HG03039 (cell line): ENCODE data around the gene STK32C.

ENCODE experiments used
- ATAC-seq: cut with Tn5 transposase; IDR thresholded peaks from one replicate; pipeline ENCODE4 v1.9.1; 2021; ENCODE audit warnings: mild to moderate bottlenecking, moderate library complexity; ENCODE audit not compliant: unreplicated experiment

STK32C gene

DNA sequence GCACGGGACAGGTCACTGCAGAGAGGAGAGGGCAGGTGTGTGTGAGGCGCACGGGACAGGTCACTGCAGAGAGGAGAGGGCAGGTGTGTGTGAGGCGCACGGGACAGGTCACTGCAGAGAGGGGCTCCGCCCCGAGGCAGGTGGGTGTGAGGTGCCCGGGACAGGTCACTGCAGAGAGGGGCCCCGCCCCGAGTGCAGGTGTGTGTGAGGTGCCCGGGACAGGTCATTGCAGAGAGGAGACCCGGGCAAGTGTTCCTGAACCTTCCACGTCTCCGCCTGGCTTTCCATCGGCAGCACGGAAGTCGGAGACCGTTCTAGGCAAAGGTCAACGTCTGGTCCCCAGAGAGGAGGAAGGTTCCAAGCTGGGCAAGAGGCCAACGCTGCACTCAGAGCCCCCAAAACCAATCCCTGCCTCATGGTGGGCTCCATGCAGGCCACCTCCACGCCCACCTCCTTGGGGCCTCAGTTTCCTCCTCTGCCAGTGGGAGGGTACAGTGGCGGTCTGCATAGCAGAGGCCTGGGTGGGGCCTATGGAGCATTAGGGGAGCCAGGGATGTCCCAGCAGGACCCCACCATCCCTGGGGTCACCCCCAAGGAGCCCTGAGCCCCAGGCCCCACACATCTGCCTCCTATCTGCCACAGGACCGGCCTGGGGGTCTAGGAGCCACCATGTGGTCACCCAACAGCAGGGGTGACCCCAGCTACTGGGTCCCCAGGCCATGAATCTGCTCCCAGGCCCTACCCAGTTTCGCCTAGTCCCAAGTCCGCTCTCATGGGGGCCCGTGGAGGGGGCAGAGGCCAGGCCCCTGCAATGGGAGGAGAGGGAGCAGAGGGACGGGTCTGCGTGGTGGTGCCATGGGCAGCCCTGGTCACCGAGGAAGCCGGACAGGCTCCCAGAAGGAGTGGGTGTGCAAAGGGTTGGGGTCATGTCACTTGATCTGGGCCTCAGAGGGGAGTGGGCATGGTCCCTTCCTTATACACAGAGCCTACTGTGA, 57.0 kb downstream of the STK32C start:
- ATAC-seq = no peak

DNA sequence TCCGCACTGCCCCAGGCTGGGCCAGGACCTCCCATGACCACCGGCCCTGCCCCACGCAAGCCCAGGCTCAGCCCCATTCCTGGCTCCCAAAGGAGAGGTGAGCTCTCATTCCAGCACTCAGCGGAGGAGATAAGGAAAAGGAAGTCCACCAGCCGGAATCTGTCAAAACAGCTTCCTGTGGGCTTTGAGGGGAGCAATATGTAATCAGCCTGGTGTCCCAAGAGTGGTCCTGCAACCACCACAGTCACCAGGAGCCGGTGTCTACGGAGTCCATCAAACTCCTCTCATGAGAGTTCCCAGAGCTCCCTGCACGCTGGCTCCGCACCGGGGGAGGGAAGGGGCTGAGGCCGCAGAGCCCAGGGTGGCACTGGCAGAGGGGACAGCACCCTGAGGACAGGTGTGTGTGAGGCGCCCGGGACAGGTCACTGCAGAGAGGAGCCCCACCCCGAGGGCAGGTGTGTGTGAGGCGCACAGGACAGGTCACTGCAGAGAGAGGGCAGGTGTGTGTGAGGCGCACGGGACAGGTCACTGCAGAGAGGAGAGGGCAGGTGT, 57.9 kb downstream of the STK32C start:
- no peak for ATAC-seq

DNA sequence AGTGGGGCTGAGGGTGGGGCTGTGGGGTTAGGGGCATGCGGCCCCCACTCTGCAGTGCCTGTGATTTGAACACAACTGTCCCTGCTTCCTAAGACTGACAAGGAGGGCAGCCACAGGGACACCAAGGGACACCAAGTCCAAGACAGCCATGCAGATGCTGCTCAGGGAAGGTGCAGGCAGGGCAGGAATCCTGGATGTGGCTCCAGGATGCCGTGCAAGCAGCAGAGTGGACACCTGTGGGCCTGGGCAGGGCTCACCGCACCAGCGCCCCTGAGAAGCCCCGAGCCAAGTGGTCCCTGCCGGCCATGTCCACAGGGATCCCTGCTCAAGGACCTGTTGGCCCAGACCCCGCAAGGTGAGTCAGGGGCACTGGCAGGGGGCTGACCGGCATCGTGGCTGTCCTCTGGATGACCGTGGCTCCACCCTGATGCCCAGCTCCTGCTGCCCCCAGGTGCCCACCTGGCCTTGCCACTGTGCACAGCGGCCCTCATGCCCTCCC, 58.5 kb downstream of the STK32C start:
- no peak for ATAC-seq

- ATAC-seq = no peak
These were observed 59.1 kb downstream of the STK32C start for GRCh38 chr10:132248455-132249225.

GRCh38 chr10:132247943-132248342, 59.8 kb downstream of the STK32C start:
- no peak for ATAC-seq

DNA sequence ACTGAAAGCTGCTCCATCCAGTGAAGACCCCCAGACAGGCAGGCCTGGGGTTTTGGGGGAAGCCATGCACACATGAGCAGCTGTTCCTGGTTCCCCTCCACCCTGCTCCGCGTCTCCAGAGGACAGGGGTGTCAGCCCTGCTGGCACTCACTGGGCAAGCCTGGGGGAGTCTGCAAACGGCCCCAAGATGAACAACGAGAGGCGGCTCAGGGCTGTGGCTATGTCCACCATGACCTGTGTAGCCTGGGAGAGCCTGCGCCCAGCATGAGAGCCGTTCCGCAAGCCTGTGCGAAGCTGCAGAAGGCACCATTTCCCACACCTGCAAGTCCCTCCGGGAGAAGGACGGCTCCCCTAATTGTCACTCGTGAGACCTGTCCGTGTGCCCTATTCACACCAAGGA, 61.5 kb downstream of the STK32C start:
- no peak for ATAC-seq

DNA sequence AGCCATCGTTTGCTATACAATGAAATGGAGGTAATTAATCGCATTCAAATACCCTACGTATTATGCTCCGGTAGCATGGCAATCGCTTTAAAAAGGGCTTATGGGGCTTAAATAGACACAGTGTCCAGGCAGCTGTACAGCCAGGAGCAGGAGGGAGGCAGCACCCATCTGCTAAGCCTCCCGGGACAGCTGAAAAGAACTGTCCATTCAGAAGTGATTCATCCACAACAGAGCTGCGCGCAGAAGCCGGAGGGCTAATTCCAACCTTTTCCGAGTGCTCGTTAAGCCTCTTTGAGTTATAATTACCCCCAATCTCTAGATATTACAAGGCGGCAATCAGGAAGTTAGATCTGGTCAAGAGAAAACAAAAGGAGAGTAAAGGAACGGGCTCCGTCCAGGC, 62.7 kb downstream of the STK32C start:
- ATAC-seq = no peak

- ATAC-seq = no peak
These were observed 64.1 kb downstream of the STK32C start for GRCh38 chr10:132243626-132244025.

DNA sequence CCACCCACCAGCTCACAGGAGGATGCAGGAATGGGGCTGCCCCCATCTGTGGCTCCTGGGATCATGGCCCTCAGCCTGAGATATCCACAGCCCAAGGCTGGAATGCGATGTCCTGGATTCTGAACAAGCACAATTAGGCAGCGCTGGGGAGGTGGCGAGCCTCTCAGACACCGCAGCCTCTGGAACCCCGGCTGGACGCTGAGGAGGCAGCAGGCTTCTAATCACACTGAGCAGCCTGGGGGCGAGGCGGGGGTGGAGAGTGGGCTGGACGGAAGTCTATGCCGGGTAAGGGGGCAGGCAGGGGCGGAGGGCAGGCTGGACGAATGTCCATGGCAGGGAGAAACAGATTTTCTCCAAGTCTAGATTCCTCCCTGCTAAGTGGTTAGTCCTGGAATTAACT, 64.6 kb downstream of the STK32C start:
- ATAC-seq = no peak

DNA sequence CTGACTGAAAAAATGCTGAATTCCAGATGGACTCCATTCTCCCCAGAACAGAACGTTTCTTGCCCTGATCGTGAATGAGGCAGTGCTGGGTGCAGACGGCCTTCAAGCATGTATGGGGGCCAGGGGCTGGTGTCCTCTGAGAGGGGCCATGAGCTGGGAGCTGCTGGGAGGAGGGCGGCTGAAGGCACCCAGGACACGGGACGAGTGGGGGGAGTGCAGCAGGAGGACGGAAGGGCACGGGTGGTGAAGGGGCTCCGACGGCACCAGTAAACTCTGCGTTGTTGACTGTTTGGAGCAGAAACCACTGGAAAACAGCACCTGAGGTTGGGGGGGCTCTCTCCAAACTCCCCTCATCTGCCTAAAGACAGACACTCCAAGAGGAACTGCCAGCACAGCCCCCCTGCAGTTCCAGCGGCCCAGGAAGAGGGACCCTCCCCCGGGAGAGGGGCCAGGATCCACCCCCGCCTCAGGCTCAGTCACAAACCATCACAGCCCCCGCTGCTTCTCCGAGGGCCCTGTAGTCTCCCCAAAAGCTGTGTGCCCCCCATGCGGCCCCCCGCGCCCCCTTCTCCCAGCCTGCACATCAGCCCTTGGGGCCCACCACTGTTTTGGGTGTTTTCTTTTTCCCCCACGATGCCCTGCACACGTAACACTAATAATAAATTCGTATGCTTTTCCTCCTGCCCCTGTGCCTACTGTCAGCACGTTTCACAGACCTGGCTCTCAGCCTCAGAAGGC, 65.5 kb downstream of the STK32C start:
- no peak for ATAC-seq

DNA sequence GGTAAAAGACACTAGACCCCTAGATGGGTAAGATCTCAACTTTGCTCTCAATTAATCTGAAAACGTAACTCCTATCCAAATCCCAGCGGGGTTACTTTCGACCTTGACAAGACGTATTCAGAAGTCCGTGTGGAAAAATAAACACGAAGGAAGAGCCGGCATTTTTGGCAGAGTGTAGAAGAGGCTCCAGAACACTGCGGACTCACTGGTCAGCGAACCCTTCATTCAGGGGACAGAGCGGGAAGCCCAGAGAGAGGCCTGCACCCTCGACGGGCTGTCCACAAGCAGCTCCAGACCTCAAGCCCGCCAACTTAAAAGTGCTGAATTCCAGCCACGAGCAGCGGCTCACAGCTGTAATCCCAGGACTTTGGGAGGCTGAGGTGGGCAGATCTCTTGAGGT, 66.3 kb downstream of the STK32C start:
- no peak for ATAC-seq

DNA sequence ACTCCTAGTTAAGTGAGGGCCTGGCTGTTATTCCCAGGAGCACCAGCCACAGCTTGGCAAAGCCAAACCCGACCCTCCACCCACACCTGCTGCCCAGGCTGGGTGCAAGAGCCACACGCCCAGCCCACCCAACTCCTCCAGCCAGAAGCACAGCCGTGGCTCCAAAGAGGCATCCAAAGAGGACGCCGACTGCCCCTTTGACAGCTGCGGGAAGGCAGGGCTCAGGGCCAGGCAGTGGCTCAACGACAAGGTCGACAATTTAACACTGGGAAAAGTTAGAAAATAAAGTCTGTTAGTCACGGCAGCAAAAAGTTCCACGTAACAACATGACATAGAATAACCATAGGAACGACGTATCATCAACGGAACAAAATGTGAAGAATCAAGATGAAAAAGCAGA, 66.7 kb downstream of the STK32C start:
- ATAC-seq = no peak

- ATAC-seq = no peak
These were observed 67.2 kb downstream of the STK32C start for GRCh38 chr10:132240581-132240980.

GRCh38 chr10:132240156-132240555, 67.6 kb downstream of the STK32C start:
- no peak for ATAC-seq

DNA sequence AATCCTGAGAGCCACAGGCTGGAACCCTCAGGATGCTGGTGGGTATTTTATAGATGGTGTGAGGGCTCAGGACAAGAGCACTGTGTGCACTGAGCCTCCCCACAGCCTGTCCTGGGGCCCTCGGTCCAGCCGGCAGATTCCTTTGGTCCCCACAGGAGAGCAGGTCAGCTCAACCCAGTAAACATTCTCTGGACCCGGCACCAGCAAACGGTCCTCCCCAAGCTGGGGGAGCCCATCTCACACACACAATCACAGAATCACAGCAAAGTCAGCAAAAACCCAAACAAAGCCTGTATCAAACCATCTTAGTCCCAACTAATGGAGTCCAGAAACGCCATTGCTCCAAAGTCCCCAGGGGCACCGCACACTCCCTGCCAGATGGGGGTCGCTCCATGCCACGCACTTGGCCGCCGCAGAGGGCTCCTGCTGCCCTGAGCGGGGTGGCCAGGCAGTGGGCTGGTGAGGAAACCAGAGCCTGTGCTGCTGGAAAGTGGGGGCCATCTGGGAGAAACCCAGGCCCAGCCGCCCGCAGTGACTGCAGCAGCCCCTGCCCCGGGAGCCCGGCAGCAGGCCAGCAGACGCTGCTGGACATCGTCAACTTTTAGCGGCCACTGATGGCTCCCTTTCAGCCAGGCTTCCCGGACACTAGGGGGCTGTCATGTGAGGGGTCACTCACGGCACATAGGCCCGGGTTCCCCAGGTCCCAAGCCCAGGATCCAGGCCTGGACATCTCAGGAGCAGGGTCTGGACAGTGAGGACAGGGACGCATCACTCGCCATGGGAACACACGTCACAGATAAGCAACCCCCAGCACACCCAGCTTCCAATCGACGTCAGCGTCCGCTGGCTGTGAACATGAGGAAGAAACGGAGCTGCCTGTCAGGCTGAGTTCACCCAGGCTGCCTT, 68.4 kb downstream of the STK32C start:
- ATAC-seq = no peak

DNA sequence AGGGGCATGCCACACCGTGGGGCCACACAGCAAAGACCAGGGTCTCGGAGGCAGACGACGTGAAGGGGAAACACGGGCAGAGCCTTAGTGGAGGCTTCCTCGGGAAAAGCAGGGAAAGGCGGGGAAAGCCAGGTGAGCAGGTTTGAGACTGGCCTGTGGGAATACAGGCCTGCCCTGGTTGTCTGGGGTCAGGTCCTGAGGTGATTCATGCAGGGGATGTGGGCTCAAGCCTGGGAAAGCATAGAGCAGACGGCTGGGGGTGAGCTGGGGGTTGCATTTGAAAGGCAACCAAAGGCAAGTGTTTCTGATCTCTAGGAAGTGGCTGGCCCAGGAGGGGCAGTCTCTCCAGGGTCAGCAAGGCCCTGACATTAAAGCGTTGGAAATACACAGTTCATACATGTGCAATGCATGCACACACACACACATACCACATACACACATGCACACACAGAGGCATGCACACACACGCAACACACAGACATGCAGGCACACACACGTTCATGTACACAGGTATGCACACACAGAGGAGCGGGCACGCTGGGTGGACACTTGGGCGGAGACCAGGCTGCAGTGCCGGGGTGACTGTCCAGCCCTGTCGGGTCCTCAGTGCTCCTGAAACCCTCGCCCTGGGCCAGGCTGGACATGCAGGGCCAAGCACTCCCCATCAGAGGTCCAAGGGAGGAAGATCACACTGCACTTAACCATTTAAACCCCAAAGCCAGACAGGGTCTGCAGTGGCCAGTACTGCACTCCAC, 69.2 kb downstream of the STK32C start:
- ATAC-seq = no peak

DNA sequence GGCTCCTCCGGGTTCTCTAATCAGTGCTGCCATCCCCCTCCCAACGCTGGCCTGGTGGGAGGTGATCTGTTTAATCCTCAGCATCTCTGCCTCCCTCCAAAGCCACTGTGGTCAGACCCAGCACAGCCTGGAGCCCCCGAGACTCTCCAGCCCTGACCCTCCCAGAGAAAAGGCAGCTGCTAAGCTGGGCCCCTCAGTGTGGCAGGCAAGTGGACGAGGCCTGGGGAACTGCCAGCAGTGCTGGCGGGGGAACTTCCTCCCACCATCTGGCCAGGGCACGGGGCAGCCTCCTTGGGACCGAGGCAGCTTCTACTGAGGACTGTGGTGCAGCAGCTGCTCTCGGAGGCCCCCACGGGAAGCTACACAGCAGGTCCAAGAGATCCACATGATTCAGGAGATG, 69.9 kb downstream of the STK32C start:
- ATAC-seq = no peak

DNA sequence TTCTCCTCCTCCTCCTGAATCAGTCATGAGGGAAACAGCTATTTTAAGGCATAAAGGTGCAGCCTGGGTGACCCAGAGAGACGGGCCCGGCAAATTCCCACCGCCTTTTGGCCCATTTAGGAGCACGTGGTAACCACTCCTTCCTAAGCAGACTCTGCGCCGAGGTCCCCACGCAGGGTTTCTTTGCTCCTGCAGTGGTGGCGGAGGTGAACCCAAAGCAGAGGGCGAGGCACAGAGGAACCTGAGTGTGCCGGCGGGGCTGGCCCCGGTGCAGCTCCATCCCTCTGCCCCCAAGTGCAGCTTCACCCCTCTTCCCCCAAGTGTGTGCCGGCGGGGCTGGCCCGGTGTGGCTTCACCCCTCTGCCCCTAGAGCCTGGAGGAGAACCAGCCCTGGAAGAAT, 70.4 kb downstream of the STK32C start:
- ATAC-seq = no peak

DNA sequence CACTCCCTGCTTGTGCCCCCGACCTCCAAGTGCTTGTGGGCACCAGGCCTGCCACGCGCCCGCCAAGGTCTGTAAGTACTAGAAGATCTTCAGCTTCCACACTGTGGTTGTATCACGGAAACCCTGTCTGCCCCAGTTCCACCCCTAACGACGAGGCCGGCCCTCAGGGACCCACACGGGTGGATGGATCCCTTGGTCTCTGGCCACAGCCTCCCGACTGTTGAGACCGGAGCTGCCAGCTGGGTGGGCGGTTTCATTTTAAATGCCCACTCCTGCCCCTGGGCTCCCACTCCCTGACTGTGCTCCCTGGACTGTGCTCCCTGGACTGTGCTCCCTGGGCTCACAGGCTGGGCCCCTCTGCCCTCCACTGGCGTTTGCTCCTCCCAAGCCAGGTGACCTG, 70.9 kb downstream of the STK32C start:
- ATAC-seq = no peak
